Natural killer cell (primary cell): ENCODE measurements around the gene PUSL1. TPM values are rescaled to one million over a fixed set of nuclear protein-coding genes. Genes with fewer than 3 reads are reported as not detected.

Source experiments
- ATAC-seq, 3 donors: fragments of 150-1000 bp in 2 of 3; fragments of 200-7000 bp in 1 of 3; cut with Tn5 transposase; 1 replicate in 1 of 3; 2 replicates in 2 of 3; pipeline ENCODE4 v1.10.0; 2021; ENCODE audit warnings: mild to moderate bottlenecking in 2 of 3, moderate library complexity in 2 of 3
- DNase-seq, 2 donors: peaks; one replicate each; pipeline versions ENCODE4 v3.0.0 to v3.0.0-alpha.2; 2013 to 2021; ENCODE audit warnings: mixed read lengths in 1 of 2
- H3K27ac ChIP-seq: one replicate; pipeline ENCODE4 v1.5.1; 2013; ENCODE audit warnings: mild to moderate bottlenecking, low read length
- H3K27me3 ChIP-seq: one replicate; pipeline ENCODE4 v1.6.1; 2013; ENCODE audit warnings: low read length; ENCODE audit not compliant: control insufficient read depth, insufficient read depth
- H3K36me3 ChIP-seq: one replicate; pipeline ENCODE4 v1.6.1; 2013; ENCODE audit warnings: low read length; ENCODE audit not compliant: control insufficient read depth, insufficient read depth
- H3K4me1 ChIP-seq: one replicate; pipeline ENCODE4 v1.6.1; 2013; ENCODE audit warnings: low read length; ENCODE audit not compliant: control insufficient read depth, insufficient read depth
- H3K4me3 ChIP-seq: one replicate; pipeline ENCODE4 v1.5.1; 2013; ENCODE audit warnings: low read length
- H3K9me3 ChIP-seq: one replicate; pipeline ENCODE4 v1.6.1; 2013; ENCODE audit warnings: low read length; ENCODE audit not compliant: control insufficient read depth, insufficient read depth
- H3K27ac Mint-ChIP-seq, 2 donors: one replicate each; pipeline ENCODE4 v1.8.0; 2022; ENCODE audit warnings: mild to moderate bottlenecking in 2 of 2, mixed read lengths in 2 of 2, moderate library complexity in 1 of 2
- H3K27me3 Mint-ChIP-seq, 2 donors: one replicate each; pipeline ENCODE4 v1.8.0; 2022; ENCODE audit warnings: low read depth in 2 of 2, mixed read lengths in 2 of 2
- H3K36me3 Mint-ChIP-seq: one replicate; pipeline ENCODE4 v1.8.0; 2022; ENCODE audit warnings: mixed read lengths
- H3K4me1 Mint-ChIP-seq, 2 donors: one replicate each; pipeline ENCODE4 v1.8.0; 2022; ENCODE audit warnings: mixed read lengths in 2 of 2
- H3K4me3 Mint-ChIP-seq: one replicate; pipeline ENCODE4 v1.8.0; 2022; ENCODE audit warnings: mild to moderate bottlenecking, moderate library complexity, mixed read lengths
- H3K9me3 Mint-ChIP-seq, 2 donors: one replicate each; pipeline ENCODE4 v1.8.0; 2022; ENCODE audit warnings: mixed read lengths in 2 of 2
- WGBS: methylation state at CpG from one replicate; pipeline ENCODE4 v1.1.7; 2013; ENCODE audit warnings: missing lambda C conversion rate; ENCODE audit not compliant: insufficient coverage; 5-methylcytosine and 5-hydroxymethylcytosine counted together
- intact Hi-C: fragments of 100-400 bp; cut with micrococcal nuclease; formaldehyde crosslinking; loops from one replicate; pipeline ENCODE4 v1.14.2; 2022
- total RNA-seq, 4 donors: library from RNA; stranded (reverse); fragments of 120-200 nt in 1 of 4; gene quantifications; one replicate each; pipeline versions ENCODE4 v1.2.3 to v1.2.4, GENCODE V29; 2013 to 2022
- TF ChIP-seq, protein P1 (sequence below): fragments of 200-600 bp; IDR thresholded peaks from one replicate; pipeline ENCODE4 v1.8.0; 2022; ENCODE audit warnings: antibody characterized with exemption

PUSL1 gene
- total RNA-seq, 3 donors from 2014 or later (not counting 1 experiment from before 2014, with no cell fraction given): 11.1 to 13.0 (median 12.9) TPM

DNA sequence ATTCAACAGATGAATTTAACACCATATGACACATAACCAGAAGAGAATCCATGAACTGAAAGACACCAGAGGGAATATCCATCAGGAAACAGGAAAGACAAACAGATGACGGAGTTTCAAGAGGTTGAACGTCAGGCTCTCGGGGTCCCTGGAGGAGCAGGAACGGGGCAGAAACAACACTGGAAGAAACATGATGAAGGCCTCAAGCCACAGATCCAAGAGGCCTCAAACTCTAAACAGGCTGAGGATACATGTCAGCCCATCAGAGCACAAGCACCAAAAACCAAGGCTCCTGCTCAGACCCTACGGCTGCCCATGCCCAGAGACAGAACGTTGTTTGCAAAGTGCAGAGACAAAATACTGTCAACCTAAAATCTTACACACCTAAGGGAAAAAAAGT, 9.0 kb downstream of the PUSL1 start:
- Mint-ChIP-seq H3K4me3 (no peak overlapping the region), H3K27me3 (no peaks in the 10 kb centered on the region), H3K9me3 (no peaks in the 10 kb centered on the region), H3K27ac (no peak overlapping the region), H3K36me3 (no peaks in the 10 kb centered on the region), H3K4me1 (peaks cover 6 to 36% of the 10 kb centered on the region in 2 donors)
- TF ChIP-seq, protein P1, sequence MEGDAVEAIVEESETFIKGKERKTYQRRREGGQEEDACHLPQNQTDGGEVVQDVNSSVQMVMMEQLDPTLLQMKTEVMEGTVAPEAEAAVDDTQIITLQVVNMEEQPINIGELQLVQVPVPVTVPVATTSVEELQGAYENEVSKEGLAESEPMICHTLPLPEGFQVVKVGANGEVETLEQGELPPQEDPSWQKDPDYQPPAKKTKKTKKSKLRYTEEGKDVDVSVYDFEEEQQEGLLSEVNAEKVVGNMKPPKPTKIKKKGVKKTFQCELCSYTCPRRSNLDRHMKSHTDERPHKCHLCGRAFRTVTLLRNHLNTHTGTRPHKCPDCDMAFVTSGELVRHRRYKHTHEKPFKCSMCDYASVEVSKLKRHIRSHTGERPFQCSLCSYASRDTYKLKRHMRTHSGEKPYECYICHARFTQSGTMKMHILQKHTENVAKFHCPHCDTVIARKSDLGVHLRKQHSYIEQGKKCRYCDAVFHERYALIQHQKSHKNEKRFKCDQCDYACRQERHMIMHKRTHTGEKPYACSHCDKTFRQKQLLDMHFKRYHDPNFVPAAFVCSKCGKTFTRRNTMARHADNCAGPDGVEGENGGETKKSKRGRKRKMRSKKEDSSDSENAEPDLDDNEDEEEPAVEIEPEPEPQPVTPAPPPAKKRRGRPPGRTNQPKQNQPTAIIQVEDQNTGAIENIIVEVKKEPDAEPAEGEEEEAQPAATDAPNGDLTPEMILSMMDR: no peak
- peaks cover 40% of the 10 kb centered on the region for H3K36me3 ChIP-seq
- H3K4me3 ChIP-seq: no peak overlapping the region
- WGBS: 95% methylated on average over 6 of the region's 6 CpGs
- H3K27ac ChIP-seq: no peak overlapping the region
- peaks cover 9% of the 10 kb centered on the region for H3K4me1 ChIP-seq
- DNase-seq (no peak), ATAC-seq (no peak)
- no peaks in the 10 kb centered on the region for H3K27me3 ChIP-seq
- H3K9me3 ChIP-seq: no peaks in the 10 kb centered on the region
- intact Hi-C loops: no loop called here

DNA sequence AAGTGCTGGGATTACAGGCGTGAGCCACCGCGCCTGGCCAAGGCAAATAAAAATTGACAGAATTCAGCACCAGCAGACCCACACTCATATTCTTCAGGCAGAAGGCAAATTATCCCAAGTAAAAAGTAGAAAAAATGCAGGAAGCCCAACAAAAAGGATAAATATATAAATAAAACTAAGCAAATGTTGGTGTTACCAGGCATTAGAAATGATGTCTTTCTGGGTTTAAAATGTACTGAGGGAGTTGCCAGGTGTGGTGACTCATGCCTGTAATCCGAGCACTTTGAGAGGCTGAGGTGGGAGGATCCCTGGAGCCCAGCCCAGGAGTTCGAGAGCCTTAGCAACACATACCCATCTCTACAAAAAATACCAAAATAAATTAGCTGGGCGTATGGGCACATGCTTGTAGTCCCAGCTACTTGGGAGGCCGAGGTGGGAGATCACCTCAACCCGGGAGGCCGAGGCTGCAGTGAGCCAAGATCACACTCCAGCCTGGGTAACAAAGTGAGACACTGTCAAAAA, 9.8 kb downstream of the PUSL1 start:
- H3K27ac ChIP-seq: no peak overlapping the region
- intact Hi-C loops: no loop called here
- Mint-ChIP-seq H3K27ac (no peak overlapping the region), H3K27me3 (no peaks in the 10 kb centered on the region), H3K4me3 (no peak overlapping the region), H3K9me3 (no peaks in the 10 kb centered on the region), H3K4me1 (peaks cover 14 to 42% of the 10 kb centered on the region in 2 donors), H3K36me3 (no peaks in the 10 kb centered on the region)
- DNase-seq (no peak), ATAC-seq (no peak)
- peaks cover 15% of the 10 kb centered on the region for H3K4me1 ChIP-seq
- H3K27me3 ChIP-seq: no peaks in the 10 kb centered on the region
- H3K4me3 ChIP-seq: no peak overlapping the region
- 97% methylated on average over 9 of the region's 9 CpGs for WGBS
- H3K36me3 ChIP-seq: peaks cover 33% of the 10 kb centered on the region
- TF ChIP-seq, protein P1: no peak
- no peaks in the 10 kb centered on the region for H3K9me3 ChIP-seq

DNA sequence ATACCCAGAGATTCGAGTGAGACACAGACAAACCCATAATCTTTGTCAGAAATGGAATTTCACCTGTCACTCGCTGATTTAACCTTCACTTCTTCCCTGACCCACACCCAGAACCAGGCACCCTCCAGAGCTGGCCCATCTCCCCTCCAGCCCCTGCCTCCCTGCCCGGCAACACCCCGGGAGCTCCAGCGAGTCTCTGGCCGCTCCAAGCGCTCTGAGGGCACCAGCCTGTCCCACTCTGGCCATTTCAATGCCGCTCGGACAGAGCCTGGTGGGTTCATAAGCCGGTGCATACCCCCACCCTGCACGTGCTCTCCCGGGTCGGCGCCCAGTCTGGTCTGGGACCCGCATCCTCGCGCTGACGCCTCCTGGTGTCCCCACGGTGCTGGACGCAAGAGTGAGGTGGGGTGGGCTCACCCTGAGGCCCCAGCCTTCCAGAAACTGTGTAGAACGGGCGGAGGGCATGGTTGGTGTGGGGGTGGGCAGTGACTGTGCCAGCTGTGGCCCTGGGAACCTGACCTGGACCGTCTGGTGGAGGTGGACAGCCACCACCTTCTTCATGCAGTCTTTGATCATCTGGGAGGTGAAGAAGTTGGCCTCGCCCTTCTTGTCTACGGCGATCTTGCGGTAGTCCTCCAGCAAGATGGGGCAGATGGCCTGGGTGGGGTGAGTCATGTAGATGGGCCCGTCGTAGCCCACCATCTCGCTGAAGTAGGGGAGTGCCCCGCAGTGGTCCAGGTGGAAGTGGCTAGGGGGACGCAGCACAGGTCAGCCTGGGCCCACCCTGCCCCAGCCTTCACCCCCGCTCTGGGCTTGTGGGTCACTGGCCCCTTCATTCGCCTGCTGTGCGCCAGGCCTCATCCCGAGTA, 10.6 kb downstream of the PUSL1 start:
- peaks cover 25% of the 10 kb centered on the region for H3K36me3 ChIP-seq
- H3K36me3 Mint-ChIP-seq: no peaks in the 10 kb centered on the region
- intact Hi-C loops: no loop called here
- H3K4me3 Mint-ChIP-seq: no peak overlapping the region
- DNase-seq: no peak
- H3K4me3 ChIP-seq: no peak overlapping the region
- H3K9me3 ChIP-seq: no peaks in the 10 kb centered on the region
- peaks cover 20 to 48% of the 10 kb centered on the region in 2 donors for H3K4me1 Mint-ChIP-seq
- no peaks in the 10 kb centered on the region for H3K9me3 Mint-ChIP-seq
- no peak overlapping the region for H3K27ac Mint-ChIP-seq
- H3K27me3 ChIP-seq: no peaks in the 10 kb centered on the region
- ATAC-seq: no peak
- TF ChIP-seq, protein P1: no peak
- peaks cover 20% of the 10 kb centered on the region for H3K4me1 ChIP-seq
- no peaks in the 10 kb centered on the region for H3K27me3 Mint-ChIP-seq
- 94% methylated on average over 36 of the region's 36 CpGs for WGBS
- H3K27ac ChIP-seq: no peak overlapping the region
